Bronchial epithelial cell (primary cell): ENCODE results near the gene ZNF791. TPM values are rescaled to one million over a fixed set of nuclear protein-coding genes. Genes with fewer than 3 reads are reported as not detected.
"Not testable (repeated sequence)": the region's sequence is repeated elsewhere in the genome, so short reads cannot be mapped to it uniquely, and the experiment has no call there.

Experiments
- DNase-seq: peaks from one replicate; pipeline ENCODE4 v3.0.0-alpha.2; 2010; ENCODE audit warnings: low read depth
- FAIRE-seq: peaks from 2 replicates; lab custom pipeline; 2011; peaks lifted over from hg19 to GRCh38; lab: Jason Lieb, UNC
- H3K27me3 ChIP-seq: 2 replicates; pipeline ENCODE4 v1.5.1; 2011; ENCODE audit warnings: low read length; ENCODE audit not compliant: control insufficient read depth, insufficient read depth
- H3K36me3 ChIP-seq: 2 replicates; pipeline ENCODE4 v1.5.1; 2011; ENCODE audit warnings: low read length; ENCODE audit not compliant: control insufficient read depth, insufficient read depth
- H3K4me3 ChIP-seq: 2 replicates; pipeline ENCODE4 v1.5.1; 2011; ENCODE audit warnings: mild to moderate bottlenecking, low read depth, low read length, control low read depth
- CTCF ChIP-seq: IDR thresholded peaks from 2 replicates; pipeline ENCODE4 v1.5.1; 2011; ENCODE audit warnings: mild to moderate bottlenecking, moderate library complexity, low read length, control low read depth, inconsistent platforms; ENCODE audit not compliant: insufficient read depth, severe bottlenecking
- total RNA-seq: library from RNA; depleted of rRNA; stranded (reverse); fragments of >200 nt; gene quantifications from 2 replicates; pipeline ENCODE4 v1.2.1, GENCODE V29; 2014

ZNF791 gene
- 11.1 and 11.8 TPM in 2 replicates for total RNA-seq

- no peaks in the 10 kb centered on the region for H3K27me3 ChIP-seq
- TF ChIP-seq CTCF = no peak
- peaks cover 9% of the 10 kb centered on the region for H3K36me3 ChIP-seq
- FAIRE-seq = peak; percentile 55
- DNase-seq = peak; percentile 88
- H3K4me3 ChIP-seq = peak within 1 kb of the TSS; percentile 82
Measured at GRCh38 chr19:12610540-12611360, at the start of gene ZNF791, which contains the start of gene ZNF490. Gene ZNF791 (plus strand): TSS chr19:12610920. CDS start chr19:12611080, 160 bp downstream. Gene ZNF490 (minus strand): TSS chr19:12610813. CDS start chr19:12610680, 133 bp downstream.

GRCh38 chr19:12564016-12564664, 46.6 kb upstream of the ZNF791 start:
- H3K4me3 ChIP-seq = no peak overlapping the region
- FAIRE-seq = no peak
- DNase-seq = peak; percentile 90
- no peaks in the 10 kb centered on the region for H3K36me3 ChIP-seq
- peak; percentile 94 for TF ChIP-seq CTCF
- no peaks in the 10 kb centered on the region for H3K27me3 ChIP-seq

DNA sequence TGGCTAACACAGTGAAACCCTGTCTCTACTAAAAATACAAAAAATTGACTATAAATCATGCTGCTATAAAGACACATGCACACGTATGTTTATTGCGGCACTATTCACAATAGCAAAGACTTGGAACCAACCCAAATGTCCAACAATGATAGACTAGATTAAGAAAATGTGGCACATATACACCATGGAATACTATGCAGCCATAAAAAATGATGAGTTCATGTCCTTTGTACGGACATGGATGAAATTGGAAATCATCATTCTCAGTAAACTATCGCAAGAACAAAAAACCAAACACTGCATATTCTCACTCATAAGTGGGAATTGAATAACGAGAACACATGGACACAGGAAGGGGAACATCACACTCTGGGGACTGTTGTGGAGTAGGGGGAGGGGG, 44.3 kb upstream of the ZNF791 start:
- DNase-seq, FAIRE-seq, H3K4me3 ChIP-seq, H3K27me3 ChIP-seq, H3K36me3 ChIP-seq: not testable (repeated sequence)

- Histone ChIP-seq H3K36me3 (no peaks in the 10 kb centered on the region), H3K27me3 (no peaks in the 10 kb centered on the region), H3K4me3 (no peak overlapping the region)
- FAIRE-seq (no peak), DNase-seq (no peak)
- no peak for TF ChIP-seq CTCF
Measured at GRCh38 chr19:12567951-12568350, 42.8 kb upstream of the ZNF791 start.

GRCh38 chr19:12574036-12574435, 36.7 kb upstream of the ZNF791 start:
- DNase-seq = no peak
- Histone ChIP-seq H3K27me3 (no peaks in the 10 kb centered on the region), H3K36me3 (no peaks in the 10 kb centered on the region), H3K4me3 (no peak overlapping the region)
- no peak for TF ChIP-seq CTCF
- FAIRE-seq = no peak

DNA sequence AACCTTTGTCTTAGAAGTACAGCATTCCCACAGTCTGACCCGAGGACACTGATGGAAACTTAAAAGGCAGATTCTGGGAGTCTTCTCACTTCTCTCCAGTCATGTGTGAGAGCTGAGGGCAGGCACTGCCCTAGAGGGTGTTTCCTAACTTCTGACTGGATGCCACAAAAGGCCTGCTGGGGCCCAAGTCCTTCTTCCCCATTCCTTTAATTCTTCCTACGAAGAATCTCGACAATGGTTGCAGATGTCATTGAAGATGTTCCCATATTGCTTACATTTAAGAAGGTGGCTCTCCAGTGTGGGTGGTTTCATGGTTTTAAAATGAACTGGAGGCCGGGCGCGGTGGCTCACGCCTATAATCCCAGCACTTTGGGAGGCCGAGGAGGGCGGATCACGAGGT, 32.1 kb upstream of the ZNF791 start:
- TF ChIP-seq CTCF = no peak
- no peaks in the 10 kb centered on the region for H3K27me3 ChIP-seq
- H3K4me3 ChIP-seq = no peak overlapping the region
- peaks cover 8% of the 10 kb centered on the region for H3K36me3 ChIP-seq
- FAIRE-seq = no peak
- DNase-seq = no peak
